ENCODE data around the gene PRKX. TPM values are rescaled to one million over a fixed set of nuclear protein-coding genes. Genes with fewer than 3 reads are reported as not detected.
"Not testable (repeated sequence)": the region's sequence is repeated elsewhere in the genome, so short reads cannot be mapped to it uniquely, and the experiment has no call there.

The PRKX gene
- total and polyA plus RNA-seq, 5 donors: 1.6 to 6.4 (median 4.3) TPM

DNA sequence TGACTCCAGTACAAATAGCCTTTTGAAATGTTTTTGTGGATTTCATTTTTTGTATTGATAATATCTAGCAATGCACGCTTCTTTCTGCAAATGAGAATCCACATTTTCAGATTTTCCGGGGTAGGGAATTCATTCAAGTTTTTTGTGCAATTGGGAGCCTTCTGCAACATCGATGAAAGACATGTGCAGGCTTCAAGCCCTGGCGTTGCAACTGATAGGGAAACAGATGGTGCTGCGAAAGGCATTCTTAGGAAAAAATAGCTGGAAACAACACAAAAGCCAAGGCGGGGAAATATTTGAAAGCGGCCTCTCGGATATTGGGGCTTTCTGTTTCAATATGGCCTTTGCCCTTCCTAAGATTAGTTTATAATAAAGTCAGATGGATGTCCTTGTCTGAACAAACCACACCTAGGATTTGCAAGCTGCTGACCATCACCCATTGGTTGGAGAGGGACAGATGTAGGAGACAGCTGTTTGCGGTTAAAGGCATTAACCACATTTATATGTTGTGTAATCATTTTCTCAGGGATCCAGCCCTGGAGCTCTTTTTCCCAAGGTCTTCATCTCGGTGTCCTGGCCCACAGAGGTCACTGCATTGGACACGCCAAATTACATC is 136.5 kb downstream of the PRKX start:
- intact Hi-C loops (cut with DNase I): no loop called here
- ATAC-seq (no peak), DNase-seq (no peak)
- H3K27me3 ChIP-seq (ENCODE audit: control insufficient read depth, insufficient read depth): no peaks in the 10 kb centered on the region
- H3K27ac ChIP-seq (ENCODE audit: low read length): no peak overlapping the region
- no peaks in the 10 kb centered on the region for H3K4me1 ChIP-seq (ENCODE audit: control insufficient read depth, insufficient read depth, low read length)
- H3K4me3 ChIP-seq (ENCODE audit: low read length): no peak overlapping the region
- H3K9me3 ChIP-seq (ENCODE audit: control insufficient read depth, low read length): no peaks in the 10 kb centered on the region
- WGBS: 54% methylated on average over 11 of the region's 11 CpGs

DNA sequence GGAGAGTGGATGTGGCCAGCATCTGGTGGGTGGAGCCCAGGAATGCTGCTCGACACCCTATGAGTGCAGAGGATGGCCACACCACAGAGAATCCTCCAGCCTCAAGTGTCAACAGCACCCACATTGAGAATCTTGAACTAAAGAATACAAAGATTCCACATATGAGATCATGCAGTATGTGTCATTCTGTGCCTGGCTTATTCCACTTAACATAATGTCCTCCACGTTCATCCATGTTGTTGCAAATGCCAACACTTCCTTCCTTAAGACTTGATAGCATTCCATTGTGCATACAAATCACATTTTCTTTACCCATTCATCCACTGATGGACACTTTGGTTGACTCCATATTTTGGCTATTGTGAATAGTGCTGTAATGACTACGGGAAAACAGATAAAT is 145.8 kb downstream of the PRKX start:
- Histone ChIP-seq H3K4me1 (ENCODE audit: control insufficient read depth, insufficient read depth, low read length) (no peaks in the 10 kb centered on the region), H3K27me3 (ENCODE audit: control insufficient read depth, insufficient read depth) (no peaks in the 10 kb centered on the region), H3K4me3 (ENCODE audit: low read length) (no peak overlapping the region), H3K27ac (ENCODE audit: low read length) (no peak overlapping the region), H3K9me3 (ENCODE audit: control insufficient read depth, low read length) (no peaks in the 10 kb centered on the region)
- no peak for ATAC-seq
- DNase-seq: no peak
- WGBS: 72% methylated on average over 3 of the region's 3 CpGs
- intact Hi-C loops (cut with DNase I): no loop called here

- Histone ChIP-seq H3K4me1 (ENCODE audit: control insufficient read depth, insufficient read depth, low read length) (no peaks in the 10 kb centered on the region), H3K4me3 (ENCODE audit: low read length) (no peak overlapping the region), H3K27ac (ENCODE audit: low read length) (no peak overlapping the region), H3K9me3 (ENCODE audit: control insufficient read depth, low read length) (no peaks in the 10 kb centered on the region), H3K27me3 (ENCODE audit: control insufficient read depth, insufficient read depth) (no peaks in the 10 kb centered on the region)
- intact Hi-C loops (cut with DNase I): no loop called here
- ATAC-seq (no peak), DNase-seq (no peak)
- 92% methylated on average over 4 of the region's 4 CpGs for WGBS
These were observed 150.0 kb downstream of the PRKX start for GRCh38 chrX:3563451-3563850.

DNA sequence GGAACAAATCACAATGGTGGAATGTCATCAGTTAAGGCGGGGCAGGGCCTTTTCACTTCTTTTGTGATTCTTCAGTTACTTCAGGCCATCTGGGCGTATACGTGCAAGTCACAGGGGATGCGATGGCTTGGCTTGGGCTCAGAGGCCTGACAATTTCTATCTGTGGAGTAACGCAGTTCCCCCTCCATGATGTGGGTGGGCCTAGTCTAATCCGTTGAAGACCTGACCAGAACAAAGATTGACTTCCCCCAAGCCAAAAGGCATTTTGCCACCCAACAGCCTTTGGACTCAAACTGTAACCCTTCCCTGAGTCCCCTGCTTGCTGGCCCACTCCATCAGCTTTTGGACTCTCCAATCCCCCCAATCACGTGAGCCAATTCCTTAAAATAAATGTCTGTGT is 153.4 kb downstream of the PRKX start:
- ATAC-seq; intact Hi-C loops (cut with DNase I); H3K4me3 ChIP-seq (ENCODE audit: low read length); H3K27ac ChIP-seq (ENCODE audit: low read length); DNase-seq; H3K4me1 ChIP-seq (ENCODE audit: control insufficient read depth, insufficient read depth, low read length); H3K9me3 ChIP-seq (ENCODE audit: control insufficient read depth, low read length); H3K27me3 ChIP-seq (ENCODE audit: control insufficient read depth, insufficient read depth): not testable (repeated sequence)
- 93% methylated on average over 6 of the region's 7 CpGs for WGBS

Data from right cardiac atrium (tissue), 5 donors.